GM19328 (cell line): Measurements from ENCODE around the gene SLC4A9.

ENCODE experiments used
- ATAC-seq: cut with Tn5 transposase; IDR thresholded peaks from one replicate; pipeline ENCODE4 v1.9.1; 2021; ENCODE audit warnings: mild to moderate bottlenecking, moderate library complexity; ENCODE audit not compliant: unreplicated experiment

Gene SLC4A9, protein sequence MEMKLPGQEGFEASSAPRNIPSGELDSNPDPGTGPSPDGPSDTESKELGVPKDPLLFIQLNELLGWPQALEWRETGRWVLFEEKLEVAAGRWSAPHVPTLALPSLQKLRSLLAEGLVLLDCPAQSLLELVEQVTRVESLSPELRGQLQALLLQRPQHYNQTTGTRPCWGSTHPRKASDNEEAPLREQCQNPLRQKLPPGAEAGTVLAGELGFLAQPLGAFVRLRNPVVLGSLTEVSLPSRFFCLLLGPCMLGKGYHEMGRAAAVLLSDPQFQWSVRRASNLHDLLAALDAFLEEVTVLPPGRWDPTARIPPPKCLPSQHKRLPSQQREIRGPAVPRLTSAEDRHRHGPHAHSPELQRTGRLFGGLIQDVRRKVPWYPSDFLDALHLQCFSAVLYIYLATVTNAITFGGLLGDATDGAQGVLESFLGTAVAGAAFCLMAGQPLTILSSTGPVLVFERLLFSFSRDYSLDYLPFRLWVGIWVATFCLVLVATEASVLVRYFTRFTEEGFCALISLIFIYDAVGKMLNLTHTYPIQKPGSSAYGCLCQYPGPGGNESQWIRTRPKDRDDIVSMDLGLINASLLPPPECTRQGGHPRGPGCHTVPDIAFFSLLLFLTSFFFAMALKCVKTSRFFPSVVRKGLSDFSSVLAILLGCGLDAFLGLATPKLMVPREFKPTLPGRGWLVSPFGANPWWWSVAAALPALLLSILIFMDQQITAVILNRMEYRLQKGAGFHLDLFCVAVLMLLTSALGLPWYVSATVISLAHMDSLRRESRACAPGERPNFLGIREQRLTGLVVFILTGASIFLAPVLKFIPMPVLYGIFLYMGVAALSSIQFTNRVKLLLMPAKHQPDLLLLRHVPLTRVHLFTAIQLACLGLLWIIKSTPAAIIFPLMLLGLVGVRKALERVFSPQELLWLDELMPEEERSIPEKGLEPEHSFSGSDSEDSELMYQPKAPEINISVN

GRCh38 chr5:140360101-140360500, at the start of gene SLC4A9:
TSS of gene SLC4A9 (plus strand) at chr5:140360194. CDS start at chr5:140360237, 43 bp downstream.
- no peak for ATAC-seq

DNA sequence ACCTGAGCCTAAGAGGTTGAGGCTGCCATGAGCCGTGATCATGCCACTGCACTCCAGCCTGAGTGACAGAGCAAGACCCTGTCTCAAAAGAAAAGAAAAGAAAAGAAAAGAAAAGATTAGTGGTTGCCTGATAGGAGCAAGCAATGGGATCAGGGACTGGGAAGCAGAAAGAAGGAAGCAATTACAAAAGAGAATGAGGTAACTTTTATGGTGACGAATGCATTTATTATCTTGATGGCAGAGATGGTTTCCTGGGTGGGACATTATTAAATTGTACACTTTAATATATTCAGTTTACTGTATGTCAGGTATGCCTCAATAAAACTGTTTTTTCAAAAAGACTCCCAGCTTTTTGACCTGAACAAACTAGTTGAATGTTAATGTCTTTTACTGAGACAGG, 49.6 kb upstream of the SLC4A9 start:
- ATAC-seq, result no peak

- no peak for ATAC-seq
These were observed 49.0 kb upstream of the SLC4A9 start for GRCh38 chr5:140311011-140311467.

DNA sequence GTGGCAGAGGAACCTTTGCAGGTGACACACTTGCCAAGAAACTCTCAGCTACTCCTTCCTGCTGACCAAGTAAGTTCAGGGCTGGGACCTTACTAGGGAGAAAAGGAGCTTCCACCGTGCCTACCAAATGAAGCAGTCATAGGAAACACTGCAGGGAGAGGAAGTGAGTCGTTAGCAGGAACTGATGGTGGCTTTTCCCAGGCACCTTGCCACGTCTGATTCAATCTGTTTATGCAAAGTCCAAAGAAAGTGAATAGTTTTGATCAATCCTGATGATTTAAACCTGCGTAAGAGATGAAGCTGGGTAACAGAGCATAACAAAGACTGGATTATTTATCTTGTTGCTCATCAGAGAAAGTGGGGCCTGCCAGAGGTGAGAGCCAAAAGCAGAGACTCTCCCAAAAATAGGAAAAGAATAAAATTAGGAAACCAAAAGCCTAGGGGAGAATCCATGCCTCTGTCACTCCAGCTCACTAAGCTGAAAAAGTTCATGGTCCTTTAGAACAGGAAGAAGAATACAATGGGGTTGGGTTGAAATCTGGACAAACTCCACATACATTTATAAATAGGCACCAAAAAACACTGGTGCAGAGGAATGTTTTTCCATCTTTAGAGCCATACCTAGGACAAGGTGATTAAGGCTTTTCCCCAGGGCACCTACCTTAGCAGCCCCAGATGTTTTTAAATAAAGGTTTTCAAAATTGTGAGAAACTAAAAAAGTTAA, 47.8 kb upstream of the SLC4A9 start:
- ATAC-seq, result no peak

DNA sequence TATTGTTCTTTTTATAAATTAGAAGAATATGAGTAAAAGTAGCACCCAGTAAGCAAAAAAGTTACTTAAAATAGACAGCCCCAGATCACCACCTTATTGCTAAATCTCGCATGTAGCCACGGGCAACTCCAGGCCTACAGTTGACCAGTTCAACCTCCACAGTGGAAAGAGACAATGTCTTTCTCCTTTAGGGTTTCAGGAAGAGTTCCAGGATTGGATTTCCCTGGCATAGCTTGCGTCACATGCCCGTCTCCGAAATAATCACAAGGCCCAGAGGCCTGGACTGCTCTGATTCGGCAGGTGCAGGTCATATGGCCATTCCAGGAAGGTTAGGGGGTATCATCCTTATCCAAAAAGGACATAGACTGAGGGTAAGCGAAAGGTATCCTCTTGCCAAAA, 47.2 kb upstream of the SLC4A9 start:
- ATAC-seq, result no peak

GRCh38 chr5:140317859-140318258, 42.1 kb upstream of the SLC4A9 start:
- no peak for ATAC-seq

DNA sequence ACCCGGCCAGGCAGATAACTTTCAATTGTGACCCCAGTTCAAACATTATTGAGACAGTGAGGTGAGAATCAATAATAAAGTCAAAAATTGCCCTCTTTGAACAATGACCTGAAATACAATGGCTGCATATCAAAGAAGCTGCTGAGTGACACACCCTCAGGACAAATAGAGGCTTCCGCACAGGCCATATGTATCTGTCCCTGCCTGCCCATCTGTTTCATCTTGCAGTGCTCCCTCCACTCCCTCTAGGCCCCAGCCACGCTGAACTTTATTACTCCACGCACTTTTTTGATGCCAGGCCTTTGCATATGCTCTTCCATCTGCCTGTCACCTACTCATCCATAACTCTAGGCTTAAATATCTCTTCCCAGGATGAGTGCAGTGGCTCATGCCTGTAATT, 41.2 kb upstream of the SLC4A9 start:
- no peak for ATAC-seq

GRCh38 chr5:140319833-140320232, 40.2 kb upstream of the SLC4A9 start:
- ATAC-seq, result no peak

DNA sequence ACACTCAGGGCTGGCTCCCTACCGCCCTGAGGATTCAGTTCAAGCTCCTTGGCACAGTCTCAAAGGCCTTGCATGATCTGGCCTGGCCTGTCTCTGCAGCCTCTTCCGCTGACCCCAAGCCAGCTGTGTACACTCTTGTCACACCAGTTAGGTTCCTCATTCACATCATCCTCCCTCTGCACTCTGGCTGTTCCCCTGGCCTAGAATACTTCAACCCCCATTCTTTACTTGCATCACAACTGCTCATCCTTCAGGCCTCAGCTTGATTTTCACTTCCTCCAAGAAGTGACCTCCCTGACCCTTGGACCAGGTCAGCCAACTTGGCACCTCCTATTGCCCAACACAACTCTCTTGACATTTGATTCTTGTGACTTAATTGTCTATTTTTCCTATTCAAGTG, 38.2 kb upstream of the SLC4A9 start:
- ATAC-seq, result no peak

DNA sequence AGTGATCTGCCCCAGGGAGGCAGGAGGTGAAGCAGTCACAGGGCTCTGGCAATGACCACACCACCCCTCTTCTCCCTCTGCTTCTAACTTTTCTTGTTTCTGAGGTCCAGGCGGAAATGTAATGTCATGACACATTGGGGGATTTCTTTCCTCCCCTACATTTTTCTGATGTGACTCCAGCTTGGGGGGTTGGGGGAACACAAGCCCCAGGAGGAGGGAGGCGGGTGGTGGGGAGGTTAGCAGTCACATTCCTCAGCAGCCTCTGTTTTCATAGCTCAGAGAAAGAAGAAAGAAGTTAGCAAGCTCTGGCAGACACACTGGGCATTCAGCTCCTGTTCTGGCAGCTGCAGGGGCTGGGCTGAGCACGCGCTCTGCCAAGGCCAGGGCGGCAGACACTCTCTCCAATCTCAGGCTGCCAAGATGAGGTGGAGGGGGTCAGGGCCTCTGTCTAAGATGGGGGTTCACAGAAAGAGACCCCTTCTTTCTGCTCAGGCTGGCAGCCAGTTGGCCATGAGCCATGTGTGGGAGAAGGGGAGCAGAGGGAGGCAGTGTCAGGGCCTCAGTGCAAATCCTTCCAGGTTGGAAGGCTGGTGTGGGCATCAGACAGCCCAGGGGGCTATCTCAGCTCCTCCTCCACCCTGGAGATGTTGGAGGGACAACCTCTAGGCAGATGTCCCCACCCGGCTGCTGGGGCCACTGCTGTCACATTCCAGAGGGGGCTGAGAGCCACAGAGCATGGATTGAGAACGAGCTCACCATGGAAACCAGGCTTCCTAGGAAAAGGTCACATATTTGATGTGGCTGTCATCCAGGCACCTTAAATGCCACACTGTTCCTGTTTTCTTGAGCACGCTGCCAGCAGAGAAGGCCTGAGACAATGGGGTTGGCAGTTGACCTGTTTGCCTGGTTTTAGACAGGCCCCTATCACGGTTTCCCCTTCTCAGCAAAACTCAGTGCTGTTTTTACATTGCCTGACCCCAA, 37.0 kb upstream of the SLC4A9 start:
- ATAC-seq, result no peak

GRCh38 chr5:140324041-140324600, 35.9 kb upstream of the SLC4A9 start:
- ATAC-seq, result no peak

DNA sequence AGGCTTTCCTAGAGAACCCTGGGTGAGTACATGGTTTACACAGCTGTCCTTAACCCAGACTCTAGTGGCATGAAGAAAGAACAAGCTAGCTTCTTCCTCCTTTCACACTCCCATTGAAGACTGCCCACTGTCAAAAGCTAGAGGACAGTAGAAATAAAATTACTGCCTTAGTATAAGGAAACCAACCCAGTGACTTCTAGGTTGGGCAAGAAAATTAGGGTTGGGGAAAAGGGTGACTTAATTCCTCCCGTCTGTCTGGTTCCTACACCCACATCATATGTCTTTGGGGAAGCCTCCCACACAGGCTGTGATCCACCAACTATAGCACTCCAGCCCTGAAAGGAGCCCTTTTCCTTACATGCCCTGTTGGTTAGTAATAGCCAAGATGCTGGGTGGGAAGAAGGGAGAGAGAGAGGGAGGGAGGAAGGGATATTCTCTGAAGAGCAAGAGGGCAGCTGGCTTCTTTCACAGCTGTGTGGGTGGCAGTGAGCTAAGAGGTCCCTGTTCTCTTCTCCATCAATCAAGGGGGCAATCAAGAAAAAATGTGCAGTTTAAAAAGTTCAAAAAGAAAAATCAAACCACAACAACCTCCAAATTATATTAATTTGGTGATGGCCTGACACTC, 35.3 kb upstream of the SLC4A9 start:
- ATAC-seq, result no peak

DNA sequence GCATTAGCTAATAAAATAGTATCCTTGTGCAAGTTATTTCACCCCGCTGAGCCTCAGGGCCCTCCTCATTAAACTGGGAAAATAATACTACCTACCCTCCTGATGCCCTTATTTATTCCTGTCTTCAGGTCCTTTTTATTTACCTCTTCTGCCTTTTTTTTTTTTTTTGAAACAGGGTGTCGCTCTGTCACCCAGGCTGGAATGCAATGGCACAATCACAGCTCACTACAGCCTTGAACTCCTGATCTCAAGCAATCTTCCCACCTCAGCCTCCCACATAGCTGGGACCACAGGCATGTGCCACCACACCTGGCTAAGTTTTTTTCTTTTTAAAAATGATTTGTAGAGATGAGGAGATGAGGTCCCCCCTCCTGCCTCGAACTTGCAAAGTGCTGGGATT, 34.5 kb upstream of the SLC4A9 start:
- no peak for ATAC-seq

DNA sequence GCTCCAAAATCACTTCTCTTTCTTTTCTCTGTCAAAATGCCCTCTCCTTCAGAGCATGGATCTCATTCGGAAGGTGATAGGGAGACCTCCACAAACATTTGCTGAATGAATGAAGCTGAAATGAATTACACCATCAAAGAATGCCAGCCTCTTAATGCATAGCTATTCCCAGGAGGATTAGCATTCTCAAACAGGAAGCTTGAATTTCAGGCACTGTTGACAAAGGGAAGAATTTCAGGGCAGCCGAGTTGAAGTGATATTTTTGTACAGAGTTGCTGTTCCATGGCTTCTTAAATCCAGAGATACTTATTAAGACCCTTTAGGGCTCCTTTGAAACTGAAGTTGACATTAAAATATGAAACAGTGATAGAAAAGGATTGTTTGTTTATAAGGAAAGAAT, 32.4 kb upstream of the SLC4A9 start:
- ATAC-seq, result no peak

DNA sequence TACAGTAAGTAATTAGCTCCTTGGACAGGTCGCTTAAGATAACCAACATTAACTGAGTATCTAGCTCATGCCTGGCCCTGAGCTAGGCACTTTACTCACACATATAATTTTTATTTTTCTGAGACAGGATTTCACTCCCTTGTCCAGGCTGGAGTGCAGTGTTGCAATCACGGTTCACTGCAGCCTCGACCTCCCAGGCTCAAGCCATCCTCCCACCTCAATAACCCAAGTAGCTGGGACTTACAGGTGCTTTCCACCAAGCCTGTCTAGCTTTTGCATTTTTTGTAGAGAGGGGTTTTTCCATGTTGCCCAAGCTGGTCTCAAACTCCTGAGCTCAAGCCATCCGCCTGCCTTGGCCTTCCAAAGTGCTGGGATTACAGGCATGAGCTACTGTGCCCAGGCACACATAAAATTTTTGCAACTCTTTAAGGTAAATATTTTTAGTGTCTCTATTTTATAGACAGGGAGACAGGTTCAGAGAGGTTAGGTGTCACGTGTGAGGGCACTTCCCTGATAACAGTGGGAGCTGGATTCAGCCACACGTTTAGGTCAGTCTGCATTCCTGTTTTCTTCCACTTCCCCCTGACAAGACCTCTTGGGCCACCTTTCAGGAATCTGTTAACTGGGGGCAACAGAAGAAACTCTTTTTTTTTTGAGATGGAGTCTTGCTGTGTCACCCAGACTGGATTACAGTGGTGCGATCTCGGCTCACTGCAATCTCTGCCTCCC, 31.8 kb upstream of the SLC4A9 start:
- no peak for ATAC-seq

DNA sequence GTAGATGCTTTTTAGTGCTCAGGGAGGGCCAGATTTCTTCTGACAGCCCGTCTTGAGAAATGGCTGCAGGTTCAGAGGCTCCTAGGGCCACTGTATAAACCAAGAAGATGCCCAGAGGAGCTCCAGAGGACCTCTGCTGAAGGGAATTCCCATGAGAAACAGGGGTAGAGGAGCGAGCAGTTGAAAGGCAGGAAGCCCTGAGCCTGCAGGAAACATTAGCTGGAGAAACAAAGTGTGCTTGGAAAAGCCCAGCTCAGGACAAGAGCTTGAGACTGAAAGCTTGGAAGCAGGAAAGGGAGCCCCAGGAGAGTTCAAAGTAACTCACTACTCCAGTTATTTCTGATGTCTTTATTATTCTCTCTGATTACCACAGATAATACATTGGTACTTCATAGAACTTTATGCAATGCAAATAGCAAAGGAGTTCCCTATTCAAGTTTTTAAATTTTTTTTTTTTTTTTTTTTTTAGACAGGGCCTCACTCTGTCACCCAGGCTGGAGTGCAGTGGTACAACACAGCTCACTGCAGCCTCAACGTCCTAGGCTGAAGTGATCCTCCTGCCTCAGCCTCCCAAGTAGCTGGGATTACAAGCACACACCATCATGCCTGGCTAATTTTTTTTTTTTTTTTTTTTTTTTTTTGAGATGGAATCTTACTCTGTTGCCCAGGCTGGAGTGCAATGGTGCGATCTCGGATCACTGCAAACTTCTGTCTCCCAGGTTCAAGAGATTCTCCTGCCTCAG, 30.1 kb upstream of the SLC4A9 start:
- ATAC-seq, result no peak

GRCh38 chr5:140331638-140332037, 28.4 kb upstream of the SLC4A9 start:
- no peak for ATAC-seq

DNA sequence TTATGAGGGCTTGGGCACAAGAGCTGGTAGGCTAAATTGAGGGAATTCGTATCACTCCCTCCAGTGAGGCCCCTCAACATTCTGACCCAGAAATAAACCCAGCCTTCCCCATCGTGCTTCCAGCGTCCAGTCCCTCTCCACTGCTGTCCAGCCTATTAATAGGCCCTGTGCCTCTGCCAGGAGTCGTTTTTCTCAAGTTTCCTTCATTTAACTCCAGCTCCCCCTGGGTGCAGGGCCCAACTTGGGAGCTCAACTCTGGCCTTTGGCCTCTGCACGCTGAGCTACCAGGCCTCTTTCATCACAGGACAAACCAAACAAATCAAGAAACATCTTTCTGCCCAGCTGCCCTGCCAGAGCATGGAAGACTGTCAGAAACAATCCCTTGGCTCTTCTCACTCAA, 23.6 kb upstream of the SLC4A9 start:
- no peak for ATAC-seq
